ENCODE measurements around the gene PSMD2. TPM values are rescaled to one million over a fixed set of nuclear protein-coding genes. Genes with fewer than 3 reads are reported as not detected.

Gene PSMD2
- total RNA-seq, 1 experiment from 2014 or later = 542 TPM

GRCh38 chr3:184355261-184356040 lies 56.4 kb downstream of the PSMD2 start:
- no peak for DNase-seq (ENCODE audit: low read depth)

- DNase-seq (ENCODE audit: low read depth) = no peak
Observed at GRCh38 chr3:184357248-184358123, 58.4 kb downstream of the PSMD2 start.

- no peak for DNase-seq (ENCODE audit: low read depth)
Observed at GRCh38 chr3:184358124-184358767, 59.2 kb downstream of the PSMD2 start.

Other genes with a start within 250 kb of the PSMD2 start
- not detected in 2 replicates for gene HTR3C, start 246.2 kb upstream of the PSMD2 start, total RNA-seq (2014; rRNA removed; shearing (Covaris generic))
- gene HTR3E, start 202.2 kb upstream of the PSMD2 start, total RNA-seq (2014; rRNA removed; shearing (Covaris generic)) = not detected in 2 replicates
- 42.1 and 52.0 TPM in 2 replicates for gene EIF2B5, start 163.9 kb upstream of the PSMD2 start, total RNA-seq (2014; rRNA removed; shearing (Covaris generic))
- 21.9 and 27.8 TPM in 2 replicates for gene DVL3, start 143.9 kb upstream of the PSMD2 start, total RNA-seq (2014; rRNA removed; shearing (Covaris generic))
- 699 and 754 TPM in 2 replicates for gene AP2M1, start 124.4 kb upstream of the PSMD2 start, total RNA-seq (2014; rRNA removed; shearing (Covaris generic))
- gene ABCF3, start 113.0 kb upstream of the PSMD2 start, total RNA-seq (2014; rRNA removed; shearing (Covaris generic)) = 27.2 and 33.4 TPM in 2 replicates
- not detected in 2 replicates for gene VWA5B2, start 69.7 kb upstream of the PSMD2 start, total RNA-seq (2014; rRNA removed; shearing (Covaris generic))
- gene ALG3, start 50.3 kb upstream of the PSMD2 start, total RNA-seq (2014; rRNA removed; shearing (Covaris generic)) = 67.0 and 71.2 TPM in 2 replicates
- gene EEF1AKMT4, start 49.6 kb upstream of the PSMD2 start, total RNA-seq (2014; rRNA removed; shearing (Covaris generic)) = 7.3 and 9.6 TPM in 2 replicates
- gene CAMK2N2, start 37.7 kb upstream of the PSMD2 start, total RNA-seq (2014; rRNA removed; shearing (Covaris generic)) = 0.29 and 0.96 TPM in 2 replicates
- gene ECE2, start 23.2 kb upstream of the PSMD2 start, total RNA-seq (2014; rRNA removed; shearing (Covaris generic)) = not detected in 2 replicates
- 164 and 173 TPM in 2 replicates for gene EIF4G1, start 15.4 kb downstream of the PSMD2 start, total RNA-seq (2014; rRNA removed; shearing (Covaris generic))
- 10.6 and 12.0 TPM in 2 replicates for gene FAM131A, start 38.4 kb downstream of the PSMD2 start, total RNA-seq (2014; rRNA removed; shearing (Covaris generic))
- gene CLCN2, start 62.4 kb downstream of the PSMD2 start, total RNA-seq (2014; rRNA removed; shearing (Covaris generic)) = 3.0 and 6.3 TPM in 2 replicates
- 146 and 181 TPM in 2 replicates for gene POLR2H, start 62.5 kb downstream of the PSMD2 start, total RNA-seq (2014; rRNA removed; shearing (Covaris generic))
- not detected in 2 replicates for gene THPO, start 79.0 kb downstream of the PSMD2 start, total RNA-seq (2014; rRNA removed; shearing (Covaris generic))
- not detected in 2 replicates for gene CHRD, start 80.8 kb downstream of the PSMD2 start, total RNA-seq (2014; rRNA removed; shearing (Covaris generic))